Right hindlimb (tissue), 1 donor: ENCODE measurements around the gene TMEM108.

ENCODE experiments used
- DNase-seq: peaks from one replicate; pipeline ENCODE4 v3.0.0-alpha.2; 2018

Gene TMEM108

GRCh38 chr3:133055339-133055738 lies 17.1 kb downstream of the TMEM108 start:
- no peak for DNase-seq

- no peak for DNase-seq
Measured at GRCh38 chr3:133058243-133058642, 20.1 kb downstream of the TMEM108 start.

GRCh38 chr3:133058831-133059230 lies 20.6 kb downstream of the TMEM108 start:
- no peak for DNase-seq

GRCh38 chr3:133065193-133065961 lies 27.2 kb downstream of the TMEM108 start:
- no peak for DNase-seq

- no peak for DNase-seq
Measured at GRCh38 chr3:133066026-133066425, 27.8 kb downstream of the TMEM108 start.

GRCh38 chr3:133069556-133070286 lies 31.5 kb downstream of the TMEM108 start:
- DNase-seq: no peak

- DNase-seq: no peak
Measured at GRCh38 chr3:133074977-133075376, 36.8 kb downstream of the TMEM108 start.

- DNase-seq: no peak
Measured at GRCh38 chr3:133077688-133078087, 39.5 kb downstream of the TMEM108 start.

- no peak for DNase-seq
Measured at GRCh38 chr3:133079621-133080020, 41.4 kb downstream of the TMEM108 start.

GRCh38 chr3:133081016-133081415 lies 42.8 kb downstream of the TMEM108 start:
- no peak for DNase-seq

- DNase-seq: no peak
Measured at GRCh38 chr3:133083395-133083794, 45.2 kb downstream of the TMEM108 start.

- DNase-seq: no peak
Measured at GRCh38 chr3:133089906-133090485, 51.8 kb downstream of the TMEM108 start.

- DNase-seq: no peak
Measured at GRCh38 chr3:133092681-133093080, 54.5 kb downstream of the TMEM108 start.

GRCh38 chr3:133093366-133093765 lies 55.2 kb downstream of the TMEM108 start:
- DNase-seq: no peak

GRCh38 chr3:133096900-133097613 lies 58.9 kb downstream of the TMEM108 start:
- DNase-seq: no peak

- no peak for DNase-seq
Measured at GRCh38 chr3:133103706-133104105, 65.5 kb downstream of the TMEM108 start.

GRCh38 chr3:133106169-133106568 lies 68.0 kb downstream of the TMEM108 start:
- DNase-seq: no peak

GRCh38 chr3:133112666-133113065 lies 74.5 kb downstream of the TMEM108 start:
- no peak for DNase-seq

GRCh38 chr3:133113526-133113925 lies 75.3 kb downstream of the TMEM108 start:
- no peak for DNase-seq

- DNase-seq: no peak
Measured at GRCh38 chr3:133113927-133114597, 75.9 kb downstream of the TMEM108 start.

- no peak for DNase-seq
Measured at GRCh38 chr3:133115176-133115575, 77.0 kb downstream of the TMEM108 start.

GRCh38 chr3:133117342-133117741 lies 79.2 kb downstream of the TMEM108 start:
- no peak for DNase-seq

GRCh38 chr3:133119176-133119575 lies 81.0 kb downstream of the TMEM108 start:
- DNase-seq: no peak
